IPS-11a (cell line): ENCODE results near the gene SLC35A2.
"Not testable (repeated sequence)": the region's sequence is repeated elsewhere in the genome, so short reads cannot be mapped to it uniquely, and the experiment has no call there.

Experiments used
- H3K4me3 ChIP-seq: one replicate; pipeline ENCODE4 v1.5.1; 2013; ENCODE audit warnings: low read depth, low read length, control low read depth

Gene SLC35A2

DNA sequence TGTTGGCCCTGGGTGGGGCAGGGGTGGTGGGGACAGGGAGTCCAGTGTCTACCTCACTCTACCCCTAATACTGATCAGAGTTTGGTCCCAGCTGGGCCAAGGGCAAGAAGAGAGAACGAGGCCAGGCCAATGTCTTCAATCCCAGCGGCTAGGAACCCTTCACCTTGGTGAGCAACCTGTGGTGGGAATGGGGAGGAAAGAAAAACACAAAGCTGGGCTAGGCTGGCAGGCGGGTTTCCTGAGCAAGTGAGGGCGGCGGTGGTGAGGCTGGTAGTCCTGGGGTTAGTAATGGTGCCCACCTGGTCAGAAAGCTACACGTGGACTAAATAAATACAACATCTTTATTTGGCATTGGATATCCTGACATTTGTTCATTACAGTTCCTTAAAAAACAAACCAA is 8.2 kb downstream of the SLC35A2 start:
- no peak overlapping the region for H3K4me3 ChIP-seq

DNA sequence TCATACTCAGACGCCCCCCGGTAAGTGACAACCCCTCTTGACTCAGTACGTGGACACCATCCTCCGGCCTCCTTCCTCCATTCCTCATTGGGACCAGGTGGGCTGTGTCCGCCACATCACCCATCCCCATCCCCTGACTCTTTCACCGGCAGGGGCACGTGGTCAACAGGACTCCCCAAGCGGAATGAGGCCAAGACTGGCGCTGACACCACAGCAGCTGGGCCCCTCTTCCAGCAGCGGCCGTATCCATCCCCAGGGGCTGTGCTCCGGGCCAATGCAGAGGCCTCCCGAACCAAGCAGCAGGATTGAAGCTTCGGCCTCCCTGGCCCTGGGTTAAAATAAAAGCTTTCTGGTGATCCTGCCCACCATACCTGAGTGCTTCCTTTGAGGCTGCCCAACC is 8.7 kb downstream of the SLC35A2 start:
- H3K4me3 ChIP-seq, result no peak overlapping the region

DNA sequence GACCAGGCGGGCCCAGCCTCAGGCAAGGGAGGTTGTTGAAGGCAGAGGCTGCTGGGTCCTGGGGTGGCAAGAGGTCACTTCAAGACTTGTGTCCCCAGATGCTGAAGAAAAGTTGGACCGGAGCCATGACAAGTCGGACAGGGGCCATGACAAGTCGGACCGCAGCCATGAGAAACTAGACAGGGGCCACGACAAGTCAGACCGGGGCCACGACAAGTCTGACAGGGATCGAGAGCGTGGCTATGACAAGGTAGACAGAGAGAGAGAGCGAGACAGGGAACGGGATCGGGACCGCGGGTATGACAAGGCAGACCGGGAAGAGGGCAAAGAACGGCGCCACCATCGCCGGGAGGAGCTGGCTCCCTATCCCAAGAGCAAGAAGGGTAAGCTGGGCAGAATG is 9.3 kb downstream of the SLC35A2 start:
- H3K4me3 ChIP-seq, result no peak overlapping the region

DNA sequence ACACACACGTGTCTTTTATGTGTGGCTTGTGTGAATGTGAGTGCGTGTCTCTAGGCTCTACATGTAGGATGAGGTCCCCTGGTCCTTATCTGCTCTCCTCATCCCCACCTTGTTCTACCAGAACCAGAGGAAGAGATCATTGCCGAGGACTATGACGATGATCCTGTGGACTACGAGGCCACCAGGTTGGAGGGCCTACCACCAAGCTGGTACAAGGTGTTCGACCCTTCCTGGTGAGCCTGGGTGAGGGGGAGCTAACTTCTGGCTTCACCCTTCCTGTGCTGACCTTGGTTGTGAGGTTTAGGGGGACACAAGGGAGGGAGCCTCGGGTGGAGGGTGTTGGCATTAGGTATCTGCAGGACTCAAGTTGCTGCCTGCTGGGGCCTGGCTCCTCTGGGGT is 10.4 kb downstream of the SLC35A2 start:
- no peak overlapping the region for H3K4me3 ChIP-seq

DNA sequence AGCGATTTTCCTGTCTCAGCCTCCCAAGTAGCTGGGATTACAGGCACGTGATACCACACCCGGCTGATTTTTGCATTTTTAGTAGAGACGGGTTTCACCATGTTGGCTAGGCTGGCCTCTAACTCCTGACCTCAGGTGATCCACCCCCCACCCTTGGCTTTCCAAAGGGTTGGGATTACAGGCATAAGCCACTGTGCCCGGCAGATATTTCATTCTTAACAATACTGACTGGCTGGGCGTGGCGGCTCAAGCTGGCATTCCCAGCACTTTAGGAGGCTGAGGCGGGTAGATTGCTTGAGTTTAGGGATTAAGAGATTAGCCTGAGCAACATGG is 12.4 kb downstream of the SLC35A2 start:
- no peak overlapping the region for H3K4me3 ChIP-seq

DNA sequence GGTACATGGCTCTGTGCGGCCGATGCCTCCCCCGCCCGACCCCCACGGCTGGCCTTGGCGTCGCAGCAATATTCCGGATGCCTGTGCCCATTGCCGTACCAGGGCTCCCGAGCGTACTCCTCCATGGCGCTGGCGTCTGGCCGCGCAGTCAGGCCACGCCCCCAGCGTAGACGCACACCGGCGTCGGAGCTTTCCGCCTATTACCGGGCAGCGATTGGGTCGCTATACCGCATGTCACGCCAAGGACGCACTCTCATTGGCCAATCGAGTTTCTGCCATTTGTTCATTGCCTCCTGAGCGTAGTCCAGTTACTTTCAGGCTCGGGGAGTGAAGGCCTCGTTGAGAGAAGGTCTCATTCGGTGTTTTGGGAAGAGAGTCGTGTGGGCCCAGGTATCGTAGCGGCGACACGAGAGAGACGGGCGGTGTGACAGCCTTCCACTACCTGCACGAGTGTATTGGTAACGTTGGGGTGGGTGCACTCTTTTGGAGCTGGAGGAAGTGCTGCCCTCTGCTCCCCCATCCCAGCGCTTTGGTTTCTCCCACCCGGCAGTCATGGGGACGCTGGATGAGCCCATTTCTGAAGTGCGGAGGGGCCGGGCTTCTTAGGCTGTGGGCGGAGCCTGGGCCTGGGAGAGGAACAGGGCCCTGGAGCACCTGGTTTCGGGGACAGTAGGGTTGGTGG is 13.7 kb downstream of the SLC35A2 start, which contains the start of the genes PQBP1 and TIMM17B:
PQBP1 (plus strand) TSS at position 306 of the 682 bp plus-strand sequence. CDS start 580 bp downstream, outside the sequence.
TIMM17B (minus strand) TSS at position 144 of the 682 bp plus-strand sequence; CDS start at position 125, 19 bp downstream.
- peak within 1 kb of the TSS; percentile 81 for H3K4me3 ChIP-seq

DNA sequence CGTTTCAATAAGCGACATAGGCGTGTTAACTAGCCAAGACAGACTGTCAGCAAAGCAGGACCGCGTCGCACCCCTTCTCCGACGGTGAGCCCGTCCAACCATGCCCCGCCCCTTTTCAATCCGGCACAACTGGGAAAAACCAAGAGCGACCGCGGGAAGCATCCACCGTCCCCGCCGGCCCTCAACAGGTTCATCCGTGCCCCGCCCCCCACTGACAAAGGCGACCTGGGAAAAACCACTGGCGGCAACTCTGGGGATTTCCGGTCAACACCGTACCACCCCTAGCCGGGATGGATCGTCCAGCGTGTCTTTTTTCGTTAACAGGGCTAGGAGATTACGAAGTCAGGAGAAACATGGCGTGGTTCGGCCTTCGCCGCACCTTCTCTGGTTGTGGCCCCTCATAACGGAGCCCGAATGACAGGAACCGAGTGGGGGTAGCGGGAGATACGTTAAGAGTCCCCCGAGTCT is 14.3 kb downstream of the SLC35A2 start:
- peak overlapping the region; percentile 81 for H3K4me3 ChIP-seq

DNA sequence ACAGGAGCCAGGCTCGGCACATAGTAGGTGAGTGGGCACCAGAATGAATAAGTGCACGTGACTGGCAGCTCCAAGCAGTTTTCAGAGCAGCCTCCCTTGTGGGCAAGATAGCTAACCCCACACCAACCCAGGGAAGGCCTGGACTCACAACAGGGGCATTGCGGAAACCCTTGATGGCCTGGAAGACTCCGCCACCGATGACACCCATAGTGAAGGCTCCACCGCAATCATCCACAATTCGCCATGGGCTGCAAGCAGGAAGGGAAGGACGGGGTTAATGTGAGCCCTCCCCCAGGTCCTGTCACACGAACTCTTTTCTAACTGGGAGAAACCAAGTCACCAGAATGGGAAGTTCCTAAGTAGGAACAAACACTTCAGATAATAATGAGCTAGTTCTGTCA is 14.8 kb downstream of the SLC35A2 start:
- peak overlapping the region; percentile 81 for H3K4me3 ChIP-seq

DNA sequence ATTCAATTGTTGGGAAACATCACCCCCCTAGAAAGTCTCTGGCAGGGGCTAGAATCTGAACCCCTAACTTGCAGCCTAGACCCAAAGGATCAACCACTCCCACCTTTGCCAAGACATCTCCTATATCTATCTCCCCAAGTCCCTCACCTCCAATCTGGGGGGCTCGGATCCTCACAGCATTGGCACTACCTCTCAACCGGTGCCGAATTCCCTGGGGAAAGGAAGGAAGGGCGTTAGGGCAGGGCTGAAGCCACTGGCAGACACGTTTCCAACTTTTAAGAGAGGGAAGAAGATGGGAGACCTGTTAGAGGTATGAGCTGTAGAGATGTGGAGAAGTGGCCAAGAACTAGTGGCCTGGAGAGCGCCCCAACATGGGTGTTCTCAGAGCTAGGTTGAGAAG is 16.6 kb downstream of the SLC35A2 start:
- no peak overlapping the region for H3K4me3 ChIP-seq

DNA sequence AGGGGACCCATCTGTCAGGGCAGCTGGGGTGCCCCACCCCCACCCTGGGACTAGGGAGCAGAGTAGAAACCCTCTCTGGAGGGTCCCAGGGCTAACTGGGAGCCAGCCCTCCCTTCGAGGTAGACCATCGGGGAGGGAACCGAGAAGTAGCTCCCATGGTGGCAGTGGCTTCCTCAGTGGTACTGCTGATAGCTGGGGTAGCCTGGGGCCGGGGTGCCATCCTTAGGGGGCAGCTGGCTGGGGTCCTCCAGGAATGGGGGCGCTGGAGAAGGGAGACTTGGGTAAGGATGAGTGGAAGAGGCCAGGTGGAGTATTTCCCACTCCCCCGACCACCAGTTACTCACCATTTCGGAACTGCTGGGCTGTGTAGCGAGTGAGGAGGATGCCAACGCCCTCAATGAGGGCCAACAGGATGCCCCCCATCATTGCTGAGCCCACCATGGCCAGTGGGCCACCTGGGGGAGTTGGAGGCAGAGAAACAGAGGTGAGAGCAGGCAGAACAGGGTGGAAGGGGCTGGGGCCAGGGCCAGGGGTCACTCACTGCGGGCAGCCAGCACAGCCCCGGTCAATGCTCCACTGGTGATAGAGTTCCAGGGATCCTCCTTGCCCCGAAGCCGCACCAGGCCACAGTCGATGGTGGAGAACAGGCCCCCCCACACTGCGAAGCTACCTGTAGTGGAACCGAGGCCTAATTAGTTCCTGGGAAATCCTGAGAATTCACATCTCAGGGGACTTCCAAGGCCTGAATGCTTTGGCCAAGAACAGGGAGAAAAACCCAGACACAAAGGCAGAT is 17.7 kb downstream of the SLC35A2 start:
- no peak overlapping the region for H3K4me3 ChIP-seq

DNA sequence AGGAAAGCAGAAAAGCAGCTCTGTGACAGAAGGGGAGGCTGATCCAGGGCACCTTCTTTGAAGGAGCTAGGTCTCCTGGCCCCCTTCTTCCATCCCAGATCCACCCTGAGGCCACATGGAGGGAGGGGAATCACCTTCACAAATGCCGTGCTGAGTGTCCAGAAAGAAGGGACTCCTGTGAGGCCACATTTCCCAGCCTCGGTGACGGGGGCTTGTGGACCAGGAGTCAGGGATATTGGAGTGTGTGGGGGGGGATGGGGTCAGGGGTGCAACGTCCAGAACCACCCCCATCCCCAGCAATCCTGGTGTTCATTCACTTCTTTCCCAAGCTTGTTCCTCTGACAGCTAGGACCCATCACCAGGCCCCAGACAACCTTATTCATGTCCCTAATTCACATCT is 18.6 kb downstream of the SLC35A2 start:
- H3K4me3 ChIP-seq, result no peak overlapping the region

DNA sequence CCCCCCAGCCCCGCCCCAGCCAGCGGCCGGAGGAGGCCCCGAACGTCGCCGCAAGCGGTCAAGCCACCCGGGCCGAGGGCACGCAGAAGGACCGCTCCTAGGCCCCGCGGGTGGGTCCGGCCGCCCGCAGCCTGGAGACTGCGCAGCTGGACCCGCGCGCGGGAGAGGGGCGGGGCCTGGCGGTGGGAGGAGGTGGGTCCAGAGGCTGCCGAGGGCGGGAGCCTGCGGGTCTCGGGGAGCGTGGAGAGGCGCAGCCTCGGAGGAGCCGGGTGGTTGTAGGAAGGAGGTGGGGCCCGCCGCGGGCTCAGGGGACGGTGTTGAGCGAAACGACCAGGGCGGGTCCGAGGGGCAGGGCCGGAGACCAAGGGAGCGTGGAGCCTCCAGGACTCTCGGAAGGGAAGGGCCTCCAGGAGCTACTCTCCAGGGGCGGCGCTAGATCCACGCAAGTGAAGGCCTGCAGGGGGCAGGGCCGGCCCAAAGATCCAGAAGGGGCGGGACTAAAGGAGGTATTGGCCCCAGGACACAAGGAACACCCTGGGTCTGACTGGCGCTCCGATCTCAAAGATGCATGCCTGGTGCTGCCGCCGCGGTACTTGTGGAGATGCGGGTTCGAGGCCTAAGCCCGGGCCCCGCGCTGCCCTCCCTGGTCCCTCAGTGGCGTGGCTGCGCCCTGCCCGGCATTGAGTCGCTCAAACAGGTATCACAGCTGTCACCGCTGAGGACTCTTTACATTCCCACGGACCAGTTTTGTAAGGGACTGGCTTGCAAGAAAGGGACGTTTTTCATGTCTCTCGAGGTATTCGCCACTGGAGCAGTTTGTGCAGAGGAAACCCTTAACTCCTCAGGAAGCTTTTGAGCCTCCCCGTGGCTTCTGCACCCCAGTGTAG is 19.8 kb downstream of the SLC35A2 start:
- peak overlapping the region; percentile 24 for H3K4me3 ChIP-seq

DNA sequence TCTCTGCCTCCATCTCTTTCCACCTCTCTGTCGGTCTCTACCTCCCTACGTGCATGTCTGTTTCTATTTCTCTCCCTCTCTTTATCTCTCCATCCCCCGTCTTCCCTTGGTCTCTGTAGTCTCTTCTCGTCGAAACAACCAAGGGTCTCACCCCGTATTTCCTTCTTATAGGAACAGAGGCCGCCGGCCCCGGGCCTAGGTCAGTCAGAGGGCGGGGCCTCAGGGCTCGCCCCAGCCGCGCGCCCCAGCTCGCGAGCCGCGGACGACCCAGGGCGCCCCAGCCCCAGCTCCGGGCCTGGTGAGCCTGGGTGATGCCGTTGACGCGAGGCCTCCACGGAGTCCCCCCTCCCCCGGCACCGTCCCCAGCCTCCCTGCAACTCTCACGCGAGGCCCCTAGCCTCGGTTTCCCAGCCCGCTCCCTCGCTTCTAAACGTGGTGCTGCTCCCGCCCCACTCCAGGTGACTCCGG is 20.5 kb downstream of the SLC35A2 start:
- H3K4me3 ChIP-seq, result peak overlapping the region; percentile 8

DNA sequence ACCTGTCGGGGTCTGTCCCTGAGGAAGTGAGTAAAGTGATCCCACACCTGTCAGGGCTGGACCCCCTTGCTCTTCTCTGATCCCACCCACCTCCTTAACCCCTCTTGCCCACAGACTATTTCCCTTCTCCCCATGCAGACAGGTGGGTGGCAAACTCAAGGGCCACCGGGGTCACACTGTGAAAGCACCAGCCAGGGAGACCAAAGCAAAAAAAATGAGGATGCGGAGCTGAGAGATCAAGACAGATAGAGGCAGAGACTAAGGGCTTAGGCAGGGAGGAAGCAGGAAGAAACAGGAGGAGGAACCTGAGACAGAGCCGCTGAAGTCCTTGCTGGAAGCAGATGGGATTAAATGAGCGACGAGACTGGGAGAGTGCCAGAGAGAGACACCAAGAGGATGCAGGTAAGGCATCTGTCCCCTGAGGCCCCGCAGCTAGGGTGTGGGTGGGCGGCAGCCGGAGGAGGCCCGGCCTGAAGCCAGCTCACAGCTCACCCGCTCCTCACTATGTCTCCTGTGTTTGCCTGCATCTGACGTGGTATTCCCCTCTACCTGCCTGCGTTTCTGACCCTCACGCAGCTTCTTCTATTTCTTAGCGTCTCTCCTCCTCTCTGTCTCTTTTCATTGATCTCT is 21.0 kb downstream of the SLC35A2 start:
- peak overlapping the region; percentile 8 for H3K4me3 ChIP-seq

DNA sequence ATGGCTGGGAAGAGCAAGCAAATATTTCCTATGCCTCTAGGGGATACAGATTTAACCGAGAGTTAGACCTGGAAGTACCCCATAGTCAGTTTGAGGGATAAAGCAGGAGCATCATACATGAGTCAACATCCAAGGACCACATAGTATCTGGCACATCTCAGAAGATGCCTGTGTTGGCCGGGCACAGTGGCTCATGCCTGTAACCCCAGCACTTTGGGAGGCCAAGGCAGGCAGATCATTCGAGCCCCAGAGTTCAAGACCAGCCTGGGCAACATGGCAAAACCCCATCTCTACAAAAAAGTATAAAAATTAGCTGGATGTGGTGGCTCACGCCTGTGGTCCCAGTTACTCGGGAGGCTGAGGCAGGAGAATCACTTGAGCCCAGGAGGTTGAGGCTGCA is 24.9 kb downstream of the SLC35A2 start:
- H3K4me3 ChIP-seq, result not testable (repeated sequence)

DNA sequence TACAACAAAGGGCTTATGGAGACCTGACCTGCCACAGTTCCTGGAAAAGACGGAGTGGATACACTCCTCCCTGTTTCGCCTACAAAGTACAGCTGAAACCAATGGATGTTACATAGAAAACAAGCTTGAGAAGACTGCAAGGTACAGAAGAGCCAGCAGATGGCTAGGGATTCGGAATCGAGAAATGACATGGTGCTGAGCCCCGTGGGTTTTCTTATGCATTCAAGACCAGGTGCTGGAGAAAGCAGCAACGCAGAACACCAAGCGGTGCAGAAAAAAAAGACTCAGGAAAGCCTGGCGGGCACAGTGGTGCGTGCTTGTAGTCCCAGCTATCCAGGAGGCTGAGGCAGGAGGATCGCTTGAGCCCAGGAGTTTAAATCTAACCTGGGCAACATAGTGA is 27.7 kb downstream of the SLC35A2 start:
- H3K4me3 ChIP-seq, result no peak overlapping the region

DNA sequence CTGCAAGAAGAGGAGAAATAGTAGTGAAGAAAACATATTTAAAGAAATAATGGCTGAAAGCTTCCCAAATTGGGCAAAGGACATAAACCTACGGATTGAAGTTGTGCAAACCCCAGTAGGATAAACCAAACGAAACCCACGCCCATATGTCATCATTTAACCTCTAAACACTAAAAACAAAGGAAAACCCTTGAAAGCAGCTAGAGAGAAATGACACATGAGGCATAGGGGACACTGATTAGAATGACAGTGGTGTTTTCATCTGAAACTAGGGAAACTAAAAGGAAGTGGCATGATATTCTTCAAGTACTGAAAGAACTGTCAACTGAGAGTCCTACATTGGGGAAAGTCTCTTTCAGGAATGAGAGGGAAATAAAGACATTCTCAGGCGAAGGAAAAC is 34.5 kb downstream of the SLC35A2 start:
- not testable (repeated sequence) for H3K4me3 ChIP-seq

DNA sequence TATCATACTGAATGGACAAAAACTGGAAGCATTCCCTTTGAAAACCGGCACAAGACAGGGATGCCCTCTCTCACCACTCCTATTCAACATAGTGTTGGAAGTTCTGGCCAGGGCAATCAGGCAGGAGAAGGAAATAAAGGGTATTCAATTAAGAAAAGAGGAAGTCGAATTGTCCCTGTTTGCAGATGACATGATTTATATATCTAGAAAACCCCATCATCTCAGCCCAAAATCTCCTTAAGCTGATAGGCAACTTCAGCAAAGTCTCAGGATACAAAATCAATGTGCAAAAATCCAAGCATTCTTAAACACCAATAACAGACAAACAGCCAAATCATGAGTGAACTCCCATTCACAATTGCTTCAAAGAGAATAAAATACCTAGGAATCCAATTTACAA is 39.4 kb downstream of the SLC35A2 start:
- H3K4me3 ChIP-seq, result not testable (repeated sequence)

DNA sequence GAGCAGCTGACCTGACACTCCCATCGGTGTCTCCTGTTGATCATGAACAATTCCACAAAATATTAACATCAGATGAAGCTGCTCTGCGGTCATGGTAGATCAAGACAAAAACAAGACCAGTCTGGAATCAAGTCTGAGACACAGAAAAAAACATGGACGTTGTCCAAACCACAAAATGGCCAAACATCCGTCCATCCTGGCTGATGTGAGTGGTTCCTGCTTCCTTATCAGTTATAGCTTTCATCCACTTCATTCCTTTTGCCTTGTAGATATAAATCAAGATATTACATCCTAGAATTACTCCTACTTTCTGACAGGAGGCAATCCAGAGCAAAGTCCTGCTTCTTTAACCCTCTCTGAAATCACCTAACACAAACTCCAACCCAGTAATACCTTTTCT is 47.2 kb downstream of the SLC35A2 start:
- no peak overlapping the region for H3K4me3 ChIP-seq

DNA sequence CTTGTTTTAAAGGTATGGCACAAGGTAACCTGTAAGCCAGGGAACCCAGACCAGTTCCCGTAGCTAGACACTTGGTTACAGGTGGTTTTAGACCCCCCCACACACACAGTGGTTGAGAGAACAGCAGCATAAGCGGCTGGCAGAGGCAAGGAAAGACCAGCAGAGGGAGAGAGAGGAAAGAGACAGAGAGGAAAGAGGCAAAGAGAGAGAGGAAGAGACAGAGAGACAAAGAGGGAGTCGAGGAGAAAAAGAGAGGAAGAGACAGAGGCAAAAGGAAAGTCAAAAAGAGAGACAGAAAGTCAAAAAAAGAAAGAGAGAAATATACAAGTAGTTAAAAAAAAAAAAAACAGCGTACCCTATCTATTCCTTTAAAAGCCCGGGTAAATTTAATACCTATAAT is 56.5 kb downstream of the SLC35A2 start:
- no peak overlapping the region for H3K4me3 ChIP-seq
